Uterus (tissue), 4 donors: ENCODE data around the gene TTC22. TPM values are rescaled to one million over a fixed set of nuclear protein-coding genes. Genes with fewer than 3 reads are reported as not detected.

Source experiments
- DNase-seq, 2 donors: peaks; one replicate each; pipeline ENCODE4 v3.0.0-alpha.2; 2019 to 2020
- H3K27ac ChIP-seq, 2 donors: fragments of 200-600 bp; sonication (generic); 1 replicate in 1 of 2; 2 replicates in 1 of 2; pipeline ENCODE4 v1.5.1; 2016 to 2018
- H3K27me3 ChIP-seq, 2 donors: fragments of 200-600 bp; sonication (generic); one replicate each; pipeline ENCODE4 v1.5.1; 2018 to 2019; ENCODE audit warnings: control low read depth in 1 of 2
- H3K36me3 ChIP-seq, 2 donors: fragments of 200-600 bp; sonication (generic); one replicate each; pipeline ENCODE4 v1.5.1; 2019; ENCODE audit warnings: control low read depth in 1 of 2
- H3K4me1 ChIP-seq, 2 donors: fragments of 200-600 bp; sonication (generic); one replicate each; pipeline ENCODE4 v1.5.1; 2018 to 2019; ENCODE audit warnings: control low read depth in 1 of 2
- H3K4me3 ChIP-seq, 2 donors: fragments of 200-600 bp; sonication (generic); 1 replicate in 1 of 2; 2 replicates in 1 of 2; pipeline ENCODE4 v1.5.1; 2018 to 2019; ENCODE audit warnings: mild to moderate bottlenecking in 1 of 2
- H3K9me3 ChIP-seq, 2 donors: fragments of 200-600 bp; sonication (generic); one replicate each; pipeline ENCODE4 v1.5.1; 2019; ENCODE audit warnings: control low read depth in 1 of 2
- POLR2A ChIP-seq, 2 donors: fragments of 450-650 bp; IDR thresholded peaks; one replicate each; pipeline ENCODE4 v1.6.1; 2016; ENCODE audit warnings: antibody characterized with exemption in 2 of 2, mild to moderate bottlenecking in 1 of 2, moderate library complexity in 1 of 2
- intact Hi-C: fragments of 100-400 bp; cut with DNase I; formaldehyde crosslinking; loops from one replicate; pipeline ENCODE4 v1.15.1; 2023; ENCODE audit warnings: low total_unique reads
- total RNA-seq, 4 donors: library from RNA; depleted of rRNA in 3 of 4; stranded (reverse); fragments of >200 nt in 3 of 4; gene quantifications; one replicate each; pipeline versions ENCODE4 v1.1.0 to v1.2.4, GENCODE V29; 2014 to 2023
- TF ChIP-seq, protein P1 (sequence below), 4 experiments: fragments of 200-600 bp in 2 of 4; fragments of 450-650 bp in 2 of 4; sonication (generic) in 2 of 4; IDR thresholded peaks; one replicate each; pipeline ENCODE4 v1.5.1; 2016 to 2019; ENCODE audit warnings: antibody characterized with exemption in 4 of 4, mild to moderate bottlenecking in 2 of 4, moderate library complexity in 1 of 4
- donor health status: DM: yes; HTN: yes; CAD: no.

TTC22 gene
- total RNA-seq, 4 donors from 2014 or later = 3.2 to 5.3 TPM; not detected in 2

DNA sequence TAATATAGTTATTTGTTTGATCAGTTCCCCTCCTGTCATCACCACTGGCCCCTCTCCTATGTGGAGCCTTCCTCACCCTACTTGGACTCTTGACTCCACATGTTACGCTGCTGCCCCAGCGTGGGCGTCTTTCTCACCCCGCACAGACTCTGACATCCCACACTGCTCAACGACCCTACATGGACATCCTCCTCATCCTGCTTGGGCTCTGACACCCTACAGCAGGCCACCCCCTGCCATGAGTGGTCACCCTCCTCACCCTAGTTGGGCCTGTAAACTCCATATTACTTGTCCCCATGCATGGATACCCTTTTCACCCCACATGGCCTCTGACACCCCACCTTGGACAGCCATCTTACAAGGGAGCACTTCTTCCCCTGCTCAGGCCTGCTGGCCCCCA, 64.4 kb downstream of the TTC22 start:
- Histone ChIP-seq H3K4me3 (no peak overlapping the region), H3K36me3 (no peaks in the 10 kb centered on the region), H3K27ac (no peak overlapping the region), H3K9me3 (no peaks in the 10 kb centered on the region), H3K4me1 (no peaks in the 10 kb centered on the region), H3K27me3 (no peaks in the 10 kb centered on the region)
- intact Hi-C loops = no loop called here
- DNase-seq = no peak
- TF ChIP-seq POLR2A (IDR thresholded peaks at IDR 0.05) = no peak
- TF ChIP-seq, protein P1, sequence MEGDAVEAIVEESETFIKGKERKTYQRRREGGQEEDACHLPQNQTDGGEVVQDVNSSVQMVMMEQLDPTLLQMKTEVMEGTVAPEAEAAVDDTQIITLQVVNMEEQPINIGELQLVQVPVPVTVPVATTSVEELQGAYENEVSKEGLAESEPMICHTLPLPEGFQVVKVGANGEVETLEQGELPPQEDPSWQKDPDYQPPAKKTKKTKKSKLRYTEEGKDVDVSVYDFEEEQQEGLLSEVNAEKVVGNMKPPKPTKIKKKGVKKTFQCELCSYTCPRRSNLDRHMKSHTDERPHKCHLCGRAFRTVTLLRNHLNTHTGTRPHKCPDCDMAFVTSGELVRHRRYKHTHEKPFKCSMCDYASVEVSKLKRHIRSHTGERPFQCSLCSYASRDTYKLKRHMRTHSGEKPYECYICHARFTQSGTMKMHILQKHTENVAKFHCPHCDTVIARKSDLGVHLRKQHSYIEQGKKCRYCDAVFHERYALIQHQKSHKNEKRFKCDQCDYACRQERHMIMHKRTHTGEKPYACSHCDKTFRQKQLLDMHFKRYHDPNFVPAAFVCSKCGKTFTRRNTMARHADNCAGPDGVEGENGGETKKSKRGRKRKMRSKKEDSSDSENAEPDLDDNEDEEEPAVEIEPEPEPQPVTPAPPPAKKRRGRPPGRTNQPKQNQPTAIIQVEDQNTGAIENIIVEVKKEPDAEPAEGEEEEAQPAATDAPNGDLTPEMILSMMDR (IDR thresholded peaks at IDR 0.05) = no peak

Other genes with a start within 250 kb of the TTC22 start
- not detected for gene FAM151A, start 177.8 kb downstream of the TTC22 start, total RNA-seq
- gene MROH7, start 159.5 kb downstream of the TTC22 start, total RNA-seq = 10 to 100 TPM in 1 of 4 donors, 1 to 10 TPM in 3; 3.5 to 11.8 (median 5.4) TPM
- gene TTC4, start 85.5 kb downstream of the TTC22 start, total RNA-seq = 10 to 100 TPM in 3 of 4 donors, 1 to 10 TPM in 1; 5.9 to 43.4 (median 19.0) TPM
- gene PARS2, start 36.8 kb downstream of the TTC22 start, total RNA-seq = 10 to 100 TPM in 1 of 4 donors, 1 to 10 TPM in 3; 3.5 to 17.7 (median 7.2) TPM
- gene DHCR24, start 85.9 kb upstream of the TTC22 start, total RNA-seq = 10 to 100 TPM in 3 of 4 donors, 1 to 10 TPM in 1; 5.3 to 36.1 (median 13.7) TPM
- under 1 TPM in 1 of 4 donors, not detected in 3; 0.35 TPM for gene TMEM61, start 179.3 kb upstream of the TTC22 start, total RNA-seq
- not detected for gene BSND, start 197.6 kb upstream of the TTC22 start, total RNA-seq
- 1 to 10 TPM in 1 of 4 donors, not detected in 3; 2.9 TPM for gene PCSK9, start 238.2 kb upstream of the TTC22 start, total RNA-seq